AG04450 (cell line): ENCODE measurements around the gene RRBP1. TPM values are rescaled to one million over a fixed set of nuclear protein-coding genes. Genes with fewer than 3 reads are reported as not detected.

Source experiments
- CTCF ChIA-PET: fragments of 300-600, 350-600 bp; formaldehyde crosslinking; extraction: SDS; loops from one replicate; lab custom pipeline; 2022; ENCODE audit warnings: antibody characterized with exemption, inconsistent platforms; lab: Charles Lee
- POLR2A ChIA-PET: fragments of 350-600 bp; formaldehyde crosslinking; extraction: SDS; loops from one replicate; lab custom pipeline; 2021; ENCODE audit warnings: antibody characterized with exemption, inconsistent platforms; lab: Yijun Ruan, JAX
- DNase-seq: peaks from one replicate; pipeline ENCODE4 v3.0.0-alpha.2; 2011; ENCODE audit warnings: low read depth, low spot score
- H3K27ac ChIP-seq: one replicate; pipeline ENCODE4 v1.5.1; 2012; ENCODE audit warnings: low read depth, low read length, control low read depth
- H3K27me3 ChIP-seq: one replicate; pipeline ENCODE4 v1.6.0; 2012; ENCODE audit warnings: low read length; ENCODE audit not compliant: control insufficient read depth, insufficient read depth
- H3K4me3 ChIP-seq: 2 replicates; pipeline ENCODE4 v1.5.1; 2011; ENCODE audit warnings: mild to moderate bottlenecking, low read depth, low read length, control low read depth
- H3K9me3 ChIP-seq: 2 replicates; pipeline ENCODE4 v1.5.1; 2012; ENCODE audit warnings: low read length; ENCODE audit not compliant: control insufficient read depth, insufficient read depth
- CTCF ChIP-seq: IDR thresholded peaks from 2 replicates; pipeline ENCODE4 v1.5.1; 2011; ENCODE audit warnings: low read depth, low read length, control low read depth, inconsistent platforms
- polyA plus RNA-seq: library from polyadenylated mRNA; depleted of rRNA; stranded (reverse); fragments of >200 nt; gene quantifications from 2 replicates; pipeline ENCODE4 v1.2.3, GENCODE V29; 2011

RRBP1 gene
- polyA plus RNA-seq, 1 experiment, result 153 TPM

- Histone ChIP-seq H3K9me3 (no peaks in the 10 kb centered on the region), H3K27me3 (no peaks in the 10 kb centered on the region), H3K4me3 (no peak overlapping the region), H3K27ac (no peak overlapping the region)
- DNase-seq, result no peak
- ChIA-PET CTCF (interaction anchor here (0.7 to 3.7 kb wide), 7 partner anchors 10 to 272 kb away, joined by 3 to 14 read pairs (median 4); no protein-coding TSS in a partner anchor), POLR2A (interaction anchor here (0.6 to 1.3 kb wide), 5 partner anchors 9 to 281 kb away, joined by 3 to 6 read pairs (median 4); no protein-coding TSS in a partner anchor)
- TF ChIP-seq CTCF, result no peak
These were observed 15.6 kb downstream of the RRBP1 start for GRCh38 chr20:17666481-17666880.

- POLR2A ChIA-PET, result interaction anchor here (1.1 kb wide), 1 partner anchor 271 kb away, joined by 4 read pairs; no protein-coding TSS in a partner anchor
- no peak for DNase-seq
- no peaks in the 10 kb centered on the region for H3K27me3 ChIP-seq
- no peak overlapping the region for H3K27ac ChIP-seq
- CTCF ChIA-PET, result interaction anchor here (1.2 to 3.7 kb wide), 6 partner anchors 10 to 273 kb away, joined by 3 to 14 read pairs (median 6); no protein-coding TSS in a partner anchor
- no peaks in the 10 kb centered on the region for H3K9me3 ChIP-seq
- no peak for TF ChIP-seq CTCF
- no peak overlapping the region for H3K4me3 ChIP-seq
These were observed 16.3 kb downstream of the RRBP1 start for GRCh38 chr20:17665756-17666155.

- Histone ChIP-seq H3K27ac (no peak overlapping the region), H3K4me3 (no peak overlapping the region), H3K27me3 (no peaks in the 10 kb centered on the region), H3K9me3 (peaks cover 4% of the 10 kb centered on the region; the same call in 1 of the 2 replicates)
- no peak for TF ChIP-seq CTCF
- POLR2A ChIA-PET, result interaction anchor here (0.7 to 1.4 kb wide), 4 partner anchors 8 to 190 kb away, joined by 3 to 4 read pairs (median 3); no protein-coding TSS in a partner anchor
- CTCF ChIA-PET, result interaction anchor here (1.0 to 3.7 kb wide), 3 partner anchors 9 to 275 kb away, joined by 4 to 14 read pairs (median 10); no protein-coding TSS in a partner anchor
- no peak for DNase-seq
These were observed 17.9 kb downstream of the RRBP1 start for GRCh38 chr20:17664025-17664633.

- DNase-seq, result no peak
These were observed 18.6 kb downstream of the RRBP1 start for GRCh38 chr20:17663486-17663885.

More at GRCh38 chr20:17663486-17663885, 18.6 kb downstream of the RRBP1 start:
- Histone ChIP-seq H3K4me3 (no peak overlapping the region), H3K9me3 (peaks cover 11% of the 10 kb centered on the region), H3K27ac (no peak overlapping the region), H3K27me3 (no peaks in the 10 kb centered on the region)
- POLR2A ChIA-PET, result no interaction called here
- no peak for TF ChIP-seq CTCF
- CTCF ChIA-PET, result interaction anchor here (2.2 kb wide), 1 partner anchor 8 kb away, joined by 10 read pairs; no protein-coding TSS in a partner anchor
